VCaP (cell line): Measurements from ENCODE around the gene ZDHHC14.

Experiments
- H3K27ac ChIP-seq: fragments of 450-650 bp; 2 replicates; pipeline ENCODE4 v1.5.1; 2017
- CTCF ChIP-seq: fragments of 450-650 bp; conservative IDR thresholded peaks from 2 replicates; pipeline ENCODE4 v1.5.1; 2017; ENCODE audit warnings: mild to moderate bottlenecking, moderate library complexity

The ZDHHC14 gene

GRCh38 chr6:157622427-157622826, 241.4 kb downstream of the ZDHHC14 start:
- TF ChIP-seq CTCF, result no peak
- H3K27ac ChIP-seq, result no peak overlapping the region

GRCh38 chr6:157625111-157625510, 244.1 kb downstream of the ZDHHC14 start:
- no peak for TF ChIP-seq CTCF
- no peak overlapping the region for H3K27ac ChIP-seq

- TF ChIP-seq CTCF, result no peak
- H3K27ac ChIP-seq, result no peak overlapping the region
Measured at GRCh38 chr6:157625764-157626163, 244.8 kb downstream of the ZDHHC14 start.

GRCh38 chr6:157627195-157627966, 246.4 kb downstream of the ZDHHC14 start:
- no peak overlapping the region for H3K27ac ChIP-seq
- TF ChIP-seq CTCF, result no peak

GRCh38 chr6:157628463-157628862, 247.5 kb downstream of the ZDHHC14 start:
- TF ChIP-seq CTCF, result no peak
- no peak overlapping the region for H3K27ac ChIP-seq

GRCh38 chr6:157629220-157629619, 248.2 kb downstream of the ZDHHC14 start:
- H3K27ac ChIP-seq, result no peak overlapping the region
- TF ChIP-seq CTCF, result no peak

GRCh38 chr6:157630463-157631080, 249.6 kb downstream of the ZDHHC14 start:
- no peak for TF ChIP-seq CTCF
- no peak overlapping the region for H3K27ac ChIP-seq
